Measurements from ENCODE around the gene SLC34A3.
"Not testable (repeated sequence)": the region's sequence is repeated elsewhere in the genome, so short reads cannot be mapped to it uniquely, and the experiment has no call there.

The SLC34A3 gene

DNA sequence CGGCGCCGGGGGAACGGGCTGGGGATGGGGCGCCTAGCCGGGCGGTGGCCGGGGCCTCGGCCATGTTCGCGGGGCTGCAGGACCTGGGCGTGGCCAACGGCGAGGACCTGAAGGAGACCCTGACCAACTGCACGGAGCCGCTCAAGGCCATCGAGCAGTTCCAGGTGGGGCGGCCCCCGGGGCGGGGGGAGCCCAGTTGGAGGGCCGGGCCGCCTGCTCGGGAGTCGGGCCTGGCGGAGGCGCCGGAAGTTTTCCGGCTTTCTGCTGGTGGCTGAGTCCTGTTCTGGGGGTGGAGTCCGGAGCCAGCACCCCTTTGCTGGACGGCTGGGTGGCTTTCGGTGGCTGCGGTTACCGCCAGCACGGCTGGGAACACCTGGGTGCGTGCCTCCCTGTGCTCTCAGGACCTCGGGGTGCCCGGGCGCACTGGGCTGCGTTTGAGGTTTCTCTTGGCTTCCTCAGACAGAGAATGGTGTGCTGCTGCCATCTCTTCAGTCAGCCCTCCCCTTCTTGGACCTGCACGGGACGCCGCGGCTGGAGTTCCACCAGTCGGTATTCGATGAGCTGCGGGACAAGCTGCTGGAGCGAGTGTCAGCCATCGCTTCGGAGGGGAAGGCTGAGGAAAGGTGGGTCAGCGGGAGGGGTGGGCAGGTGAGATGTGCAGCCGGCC lies 24.9 kb downstream of the SLC34A3 start:
- no peak for DNase-seq (ENCODE audit: low read depth)

DNA sequence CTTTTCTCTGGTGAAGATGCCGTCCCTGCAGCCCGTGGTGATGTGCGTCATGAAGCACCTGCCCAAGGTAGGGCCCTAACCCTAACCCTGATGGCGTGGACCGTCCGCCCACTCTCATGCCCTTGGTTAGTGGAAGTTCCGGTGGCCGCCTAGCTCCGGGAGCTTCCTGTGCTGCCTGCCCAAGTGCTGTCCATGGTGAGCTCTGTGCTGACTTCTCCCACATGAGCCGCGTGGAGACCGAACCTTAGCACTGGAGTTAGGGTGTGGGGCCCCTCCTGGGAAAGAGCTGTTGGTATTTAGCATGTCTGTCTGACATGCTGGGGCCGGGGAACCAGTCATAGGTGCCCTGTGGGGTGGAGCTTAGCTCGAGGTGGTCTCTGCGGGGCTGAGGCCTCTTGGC lies 25.7 kb downstream of the SLC34A3 start:
- no peak for DNase-seq (ENCODE audit: low read depth)

DNA sequence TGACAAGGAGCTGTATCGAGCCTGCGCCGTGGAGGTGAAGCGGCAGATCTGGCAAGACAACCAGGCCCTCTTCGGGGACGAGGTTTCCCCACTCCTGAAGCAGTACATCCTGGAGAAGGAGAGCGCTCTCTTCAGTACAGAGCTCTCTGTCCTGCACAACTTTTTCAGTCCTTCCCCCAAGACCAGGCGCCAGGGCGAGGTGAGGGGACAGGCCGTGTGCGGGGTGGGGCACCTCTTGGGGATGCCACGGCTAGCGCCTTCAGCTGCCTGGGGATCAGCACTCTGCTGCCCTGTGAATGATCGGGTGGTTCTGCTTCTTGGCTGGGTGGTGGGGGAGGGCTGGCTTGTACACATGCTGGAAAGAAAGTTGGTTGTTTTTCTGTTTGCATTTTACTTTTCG lies 26.2 kb downstream of the SLC34A3 start:
- no peak for DNase-seq (ENCODE audit: low read depth)

DNA sequence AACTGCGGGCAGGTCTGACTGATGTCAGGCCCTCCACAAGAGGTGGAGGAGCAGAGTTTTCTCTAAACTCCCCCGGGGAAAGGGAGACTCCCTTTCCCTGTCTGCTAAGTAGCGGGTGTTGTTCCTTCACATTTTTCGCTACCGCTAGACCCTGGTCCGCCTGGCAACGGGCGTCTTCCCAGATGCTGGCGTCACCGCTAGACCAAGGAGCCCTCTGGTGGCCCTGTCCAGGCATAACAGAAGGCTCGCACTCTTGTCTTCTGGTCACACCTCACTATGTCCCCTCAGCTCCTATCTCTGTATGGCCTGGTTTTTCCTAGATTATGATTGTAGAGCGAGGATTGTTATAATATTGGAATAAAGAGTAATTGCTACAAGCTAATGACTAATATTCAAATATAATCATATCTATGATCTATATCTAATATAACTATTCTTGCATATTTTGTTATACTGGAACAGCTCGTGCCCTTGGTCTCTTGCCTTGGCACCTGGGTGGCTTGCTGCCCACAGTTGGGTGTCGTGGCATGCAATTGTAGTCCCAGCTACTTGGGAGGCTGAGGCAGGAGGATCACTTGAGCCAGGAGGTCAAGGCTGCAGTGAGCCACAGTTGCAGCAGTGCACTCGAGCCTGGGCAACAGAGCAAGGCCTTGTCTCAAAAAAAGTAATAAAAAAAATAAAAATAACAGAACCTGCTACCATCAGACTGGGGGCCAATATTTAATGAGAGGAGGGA lies 31.6 kb downstream of the SLC34A3 start:
- not testable (repeated sequence) for DNase-seq (ENCODE audit: low read depth)

DNA sequence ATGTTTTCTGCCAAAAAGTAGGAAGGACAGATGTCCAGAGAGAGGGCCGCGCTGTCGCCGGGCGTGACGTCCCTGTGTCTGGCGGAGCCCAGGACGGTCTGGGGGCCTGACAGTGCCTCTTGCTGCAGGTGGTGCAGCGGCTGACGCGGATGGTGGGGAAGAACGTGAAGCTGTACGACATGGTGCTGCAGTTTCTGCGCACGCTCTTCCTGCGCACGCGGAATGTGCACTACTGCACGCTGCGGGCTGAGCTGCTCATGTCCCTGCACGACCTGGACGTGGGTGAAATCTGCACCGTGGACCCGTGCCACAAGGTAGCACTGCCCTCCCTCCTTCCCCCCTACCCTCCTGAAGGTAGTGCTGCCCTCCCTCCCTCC lies 32.2 kb downstream of the SLC34A3 start:
- no peak for DNase-seq (ENCODE audit: low read depth)

DNA sequence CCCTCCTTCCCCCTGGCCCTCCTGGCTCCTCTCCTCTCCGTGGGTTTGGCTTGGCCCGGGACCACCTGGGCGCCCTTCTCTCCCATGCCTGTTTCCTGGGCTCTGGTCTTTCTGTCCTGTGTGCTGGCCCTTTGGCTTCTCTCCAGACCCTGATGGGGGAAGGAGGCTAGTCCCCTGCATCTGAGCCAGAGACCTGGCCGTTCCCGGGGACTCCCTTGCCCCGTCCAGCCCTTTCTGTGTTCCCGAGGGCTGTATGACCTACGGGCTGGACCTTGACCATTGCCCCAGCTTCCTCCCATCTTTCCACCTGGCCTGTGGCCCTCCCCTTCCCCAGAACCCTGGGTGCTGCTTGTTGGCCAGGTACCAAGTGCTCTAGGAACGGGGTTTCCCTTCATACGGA lies 32.8 kb downstream of the SLC34A3 start:
- no peak for DNase-seq (ENCODE audit: low read depth)

DNA sequence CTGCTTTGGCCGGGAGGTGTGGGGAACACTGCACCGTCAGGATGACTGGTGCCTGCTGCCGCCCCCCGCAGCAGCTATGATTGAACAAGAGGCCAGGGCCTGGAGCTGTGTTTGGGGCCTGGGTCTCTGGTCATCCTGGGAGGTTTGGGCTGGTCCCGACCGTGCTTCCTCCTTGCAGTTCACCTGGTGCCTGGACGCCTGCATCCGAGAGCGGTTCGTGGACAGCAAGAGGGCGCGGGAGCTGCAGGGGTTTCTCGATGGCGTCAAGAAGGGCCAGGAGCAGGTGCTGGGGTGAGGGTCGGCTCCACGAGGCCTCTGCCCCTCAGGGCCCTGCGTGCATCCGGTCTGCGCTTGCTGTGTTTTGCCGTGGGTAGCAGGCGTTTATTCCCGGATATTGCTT lies 33.4 kb downstream of the SLC34A3 start:
- no peak for DNase-seq (ENCODE audit: low read depth)

DNA sequence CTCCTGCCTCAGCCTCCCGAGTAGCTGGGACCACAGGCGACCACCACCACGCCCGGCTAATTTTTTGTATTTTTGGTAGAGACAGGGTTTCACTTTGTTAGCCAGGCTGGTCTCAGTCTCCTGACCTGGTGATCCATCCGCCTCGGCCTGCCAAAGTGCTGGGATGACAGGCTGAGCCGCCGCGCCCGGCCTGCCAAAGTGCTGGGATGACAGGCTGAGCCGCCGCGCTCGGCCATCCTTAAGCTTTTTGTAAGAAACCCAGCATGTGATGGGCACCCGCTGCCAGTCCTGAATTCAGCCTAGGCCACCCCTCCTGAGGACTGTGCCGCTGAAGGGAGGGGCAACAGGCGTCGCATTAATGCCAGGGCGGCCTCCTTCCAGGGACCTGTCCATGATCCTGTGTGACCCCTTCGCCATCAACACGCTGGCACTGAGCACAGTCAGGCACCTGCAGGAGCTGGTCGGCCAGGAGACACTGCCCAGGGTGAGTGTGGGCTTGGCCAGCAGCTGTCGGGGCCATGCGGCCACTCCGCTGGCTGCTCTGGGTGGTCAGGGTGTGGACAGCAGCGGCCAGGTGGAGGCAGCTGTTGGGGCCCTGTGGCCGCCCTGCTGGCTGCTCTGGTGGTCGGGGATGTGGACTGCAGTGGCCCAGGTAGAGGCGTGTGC lies 34.9 kb downstream of the SLC34A3 start:
- DNase-seq (ENCODE audit: low read depth), result no peak

DNA sequence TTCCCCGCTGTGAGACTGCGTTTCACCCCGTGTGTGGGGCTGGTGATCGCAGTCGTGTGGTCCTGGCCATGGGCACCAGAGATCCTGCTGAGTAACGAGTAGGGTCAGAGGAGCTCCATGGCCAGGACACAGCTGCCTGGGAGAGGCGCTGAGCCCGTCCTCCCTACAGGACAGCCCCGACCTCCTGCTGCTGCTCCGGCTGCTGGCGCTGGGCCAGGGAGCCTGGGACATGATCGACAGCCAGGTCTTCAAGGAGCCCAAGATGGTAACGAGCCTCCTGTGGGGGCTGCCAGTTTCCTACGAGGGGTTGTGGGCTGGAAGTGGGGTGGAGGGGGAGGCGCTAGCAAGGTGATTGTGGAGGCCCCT lies 35.4 kb downstream of the SLC34A3 start:
- DNase-seq (ENCODE audit: low read depth), result no peak

DNA sequence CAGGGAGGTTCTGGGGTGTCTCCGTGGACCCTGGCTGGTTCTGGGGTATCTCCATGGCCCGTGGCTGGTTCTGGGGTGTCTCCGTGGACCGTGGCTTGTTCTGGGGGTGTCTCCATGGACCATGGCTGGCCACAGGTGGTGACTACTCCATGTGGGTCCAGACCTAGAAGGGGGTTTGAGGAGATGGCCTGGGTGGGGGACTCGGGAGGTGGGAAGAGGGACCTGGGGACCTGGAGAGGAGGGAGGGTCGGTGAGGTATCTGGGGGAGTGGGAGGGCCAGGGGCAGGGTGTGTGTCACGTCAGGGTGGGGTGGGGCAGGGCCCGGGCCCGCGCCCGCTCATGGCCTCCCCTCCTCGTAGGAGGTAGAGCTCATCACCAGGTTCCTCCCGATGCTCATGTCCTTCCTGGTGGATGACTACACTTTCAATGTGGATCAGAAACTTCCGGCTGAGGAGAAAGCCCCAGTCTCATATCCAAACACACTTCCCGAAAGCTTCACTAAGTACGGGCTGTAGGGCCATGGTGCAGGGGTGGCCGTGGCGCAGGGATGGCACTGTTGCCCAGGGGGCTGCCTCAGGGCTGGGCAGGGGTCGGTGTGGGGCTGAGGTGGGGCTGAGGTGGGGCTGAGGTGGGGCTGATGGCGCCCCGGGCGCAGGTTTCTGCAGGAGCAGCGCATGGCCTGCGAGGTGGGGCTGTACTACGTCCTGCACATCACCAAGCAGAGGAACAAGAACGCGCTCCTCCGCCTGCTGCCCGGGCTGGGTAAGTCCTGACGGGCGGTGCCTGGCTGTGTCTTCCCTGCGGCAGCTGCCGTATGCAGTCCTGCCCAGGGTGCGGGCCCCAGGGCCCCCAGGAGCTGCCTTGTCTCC lies 36.1 kb downstream of the SLC34A3 start:
- no peak for DNase-seq (ENCODE audit: low read depth)

DNA sequence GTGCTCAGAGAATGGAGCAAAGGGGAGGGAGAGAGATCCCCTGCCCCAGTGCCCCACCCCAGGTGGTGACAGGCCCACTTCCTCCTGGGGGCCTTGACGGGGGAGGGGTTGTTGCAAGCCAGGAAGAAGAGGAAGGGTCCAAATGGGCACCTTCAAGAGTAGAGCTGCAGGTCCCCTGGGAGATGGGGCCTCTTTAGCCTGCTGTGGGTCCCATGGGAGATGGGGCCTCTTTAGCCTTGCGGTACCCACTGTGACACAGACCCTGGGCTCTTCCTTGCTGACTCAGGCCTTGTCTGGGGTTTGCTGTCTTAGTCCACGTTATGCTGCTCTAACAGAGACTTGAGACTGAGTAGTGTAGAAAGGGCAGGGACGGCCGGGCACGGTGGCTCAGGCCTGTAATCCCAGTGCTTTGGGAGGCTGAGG lies 37.2 kb downstream of the SLC34A3 start:
- DNase-seq (ENCODE audit: low read depth), result no peak

DNA sequence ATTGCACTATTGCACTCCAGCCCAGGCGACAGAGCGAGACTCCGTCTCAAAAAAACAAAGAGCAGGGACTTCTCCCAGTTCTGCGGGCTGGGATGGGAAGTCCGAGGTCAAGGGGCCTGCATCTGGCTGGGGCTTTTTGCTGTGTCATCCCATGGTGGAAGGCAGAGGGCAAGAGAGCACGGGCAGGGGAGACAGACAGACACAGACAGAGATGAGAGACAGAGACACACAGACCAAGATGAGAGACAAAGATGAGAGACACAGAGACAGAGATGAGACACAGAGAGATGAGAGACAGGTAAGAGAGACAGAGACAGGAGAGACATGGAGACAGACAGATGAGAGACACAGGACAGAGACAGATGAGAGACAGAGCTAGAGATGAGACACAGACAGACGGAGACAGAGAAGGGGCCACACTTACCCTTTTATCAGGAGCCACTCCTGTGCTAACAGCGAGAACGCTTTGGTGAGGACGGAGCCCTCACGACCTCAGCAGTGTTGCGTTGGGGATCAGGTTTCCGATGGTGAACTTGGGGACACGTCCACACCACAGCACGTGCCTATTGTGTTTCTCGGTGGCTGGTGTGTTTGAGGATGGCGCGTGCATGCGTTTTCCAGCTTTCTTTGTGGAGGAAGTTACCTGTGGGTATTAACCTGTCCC lies 38.0 kb downstream of the SLC34A3 start:
- no peak for DNase-seq (ENCODE audit: low read depth)

DNA sequence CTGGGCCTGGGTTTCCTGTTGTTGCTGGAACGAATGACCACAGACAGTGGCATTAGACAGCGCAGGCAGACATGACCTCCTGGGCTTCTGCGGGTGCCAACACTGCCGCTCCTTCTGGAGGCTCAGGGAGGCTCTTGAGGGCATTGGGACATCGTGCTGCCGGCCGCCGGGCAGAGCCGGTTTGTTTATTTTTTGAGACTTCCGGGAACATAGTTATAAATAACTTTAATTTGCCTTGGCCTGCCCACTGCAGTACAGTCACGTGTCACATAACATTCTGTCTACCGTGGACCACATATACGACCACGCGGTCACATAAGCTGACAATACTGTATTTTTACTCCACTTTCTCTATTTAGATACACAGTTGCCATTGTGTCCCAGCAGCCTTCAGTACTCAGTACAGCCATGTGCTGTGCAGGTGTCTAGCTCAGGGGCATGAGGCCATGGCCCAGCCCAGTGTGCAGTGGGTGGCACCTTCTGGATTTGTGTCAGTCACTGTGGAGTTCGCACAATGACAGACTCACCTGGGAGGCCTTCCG lies 38.6 kb downstream of the SLC34A3 start:
- DNase-seq (ENCODE audit: low read depth), result no peak

DNA sequence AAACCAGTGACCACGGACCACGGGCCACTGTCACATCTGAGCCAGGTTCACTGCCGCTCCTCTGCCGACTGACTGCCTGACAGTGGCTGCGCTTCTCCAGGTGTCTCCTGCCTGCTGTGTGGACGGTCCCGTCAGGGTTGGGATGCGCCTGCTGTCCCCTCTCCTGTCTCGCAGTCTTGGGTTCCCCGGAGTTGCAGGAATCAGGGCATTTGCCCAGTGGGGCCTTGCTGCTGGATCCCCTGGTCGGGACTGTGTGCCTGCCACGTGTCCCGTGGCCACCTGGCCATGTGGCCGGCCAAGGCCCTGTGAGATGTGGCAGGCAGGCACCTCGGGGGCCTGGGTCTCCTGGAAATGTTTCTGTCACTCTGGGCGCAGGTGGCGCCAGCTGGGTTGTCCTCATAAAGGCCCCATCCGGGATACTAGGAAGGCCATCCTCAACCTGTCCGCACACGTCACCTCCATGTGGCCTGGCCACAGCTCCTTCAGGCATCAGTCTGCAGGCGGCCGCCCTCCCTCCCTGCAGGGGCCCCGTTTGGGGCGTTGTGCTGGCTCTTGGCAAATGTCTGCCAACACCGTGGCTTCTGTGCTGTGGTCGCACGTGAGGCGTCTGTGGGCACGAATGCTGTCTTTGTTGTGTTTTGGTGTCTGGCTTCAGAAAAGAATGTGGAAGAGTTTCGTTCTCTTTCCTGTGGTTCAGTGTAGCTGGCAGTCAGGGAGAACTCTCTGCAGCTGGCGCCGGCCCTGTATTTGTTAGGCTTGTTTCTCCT lies 40.4 kb downstream of the SLC34A3 start:
- DNase-seq (ENCODE audit: low read depth), result no peak

DNA sequence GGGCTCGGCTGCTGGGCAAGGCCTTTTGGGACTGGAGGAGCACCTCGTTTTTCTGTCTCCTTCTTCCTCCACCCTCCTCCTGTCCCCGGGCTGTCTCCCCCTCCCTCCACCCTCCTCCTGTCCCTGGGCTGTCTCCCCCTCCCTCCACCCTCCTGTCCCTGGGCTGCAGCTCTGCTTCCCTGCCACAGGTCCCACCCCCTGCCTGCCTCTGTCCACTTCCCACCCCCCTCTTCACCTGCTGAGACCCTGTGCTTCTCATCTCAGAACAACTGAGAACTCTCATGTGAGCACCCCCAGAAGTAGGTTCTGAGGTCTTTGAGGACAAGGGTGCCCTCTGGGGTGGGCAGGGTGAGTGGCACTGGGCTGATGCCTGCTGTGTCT lies 41.0 kb downstream of the SLC34A3 start:
- no peak for DNase-seq (ENCODE audit: low read depth)

DNA sequence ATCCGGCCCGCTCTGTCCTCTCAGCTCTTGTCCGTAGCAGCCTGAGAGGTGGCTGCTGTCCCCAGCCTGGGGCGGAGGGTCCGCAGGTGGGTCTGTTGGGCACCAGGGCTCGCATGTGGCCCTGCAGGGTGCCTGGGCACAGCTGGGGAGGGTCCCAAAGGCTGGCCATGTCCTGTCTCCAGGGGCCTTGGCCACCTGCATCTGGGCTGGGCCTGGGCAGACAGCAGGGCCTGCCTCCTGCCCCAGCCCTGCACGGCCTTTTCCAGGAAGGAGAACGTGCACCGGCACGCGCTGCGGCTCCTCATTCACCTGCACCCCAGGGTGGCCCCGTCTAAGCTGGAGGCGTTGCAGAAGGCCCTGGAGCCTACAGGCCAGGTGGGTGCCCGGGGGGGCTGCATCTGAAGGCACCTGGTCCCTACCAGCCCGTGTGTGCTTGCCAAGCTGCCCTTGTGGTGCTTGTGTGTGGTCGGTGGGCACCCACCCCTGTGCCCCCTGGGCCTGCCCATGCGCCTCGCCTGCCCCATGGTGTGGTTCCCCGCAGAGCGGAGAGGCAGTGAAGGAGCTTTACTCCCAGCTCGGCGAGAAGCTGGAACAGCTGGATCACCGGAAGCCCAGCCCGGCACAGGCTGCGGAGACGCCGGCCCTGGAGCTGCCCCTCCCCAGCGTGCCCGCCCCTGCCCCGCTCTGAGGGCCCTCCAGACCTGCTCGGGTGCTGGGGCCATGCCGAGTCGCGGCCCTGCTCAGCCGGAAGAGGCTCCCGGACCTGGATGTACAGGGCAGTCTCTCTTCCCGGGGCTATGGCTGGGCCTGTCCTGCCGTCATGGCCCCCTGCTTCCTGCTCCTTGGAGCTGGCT lies 41.8 kb downstream of the SLC34A3 start:
- no peak for DNase-seq (ENCODE audit: low read depth)

DNA sequence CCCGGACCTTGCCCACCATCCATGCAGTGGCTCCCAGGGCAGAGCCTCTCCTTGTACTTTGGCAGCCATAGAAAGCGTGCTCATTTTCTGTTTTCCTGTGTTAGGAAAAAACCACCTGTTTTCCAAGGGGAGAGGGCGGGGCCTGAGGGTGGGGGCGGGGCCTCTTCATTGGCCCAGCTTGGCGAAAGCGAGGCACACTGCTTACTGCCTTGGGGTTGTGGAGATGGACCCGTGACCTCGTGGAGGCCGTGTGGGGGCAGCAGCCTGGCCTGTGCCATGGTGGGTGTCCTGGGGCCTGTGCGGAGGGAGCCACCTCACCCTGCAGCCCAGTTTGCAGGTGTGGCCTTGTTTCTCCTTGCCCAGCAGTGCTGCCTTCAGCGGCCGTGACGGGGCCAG lies 42.4 kb downstream of the SLC34A3 start:
- DNase-seq (ENCODE audit: low read depth), result no peak

DNA sequence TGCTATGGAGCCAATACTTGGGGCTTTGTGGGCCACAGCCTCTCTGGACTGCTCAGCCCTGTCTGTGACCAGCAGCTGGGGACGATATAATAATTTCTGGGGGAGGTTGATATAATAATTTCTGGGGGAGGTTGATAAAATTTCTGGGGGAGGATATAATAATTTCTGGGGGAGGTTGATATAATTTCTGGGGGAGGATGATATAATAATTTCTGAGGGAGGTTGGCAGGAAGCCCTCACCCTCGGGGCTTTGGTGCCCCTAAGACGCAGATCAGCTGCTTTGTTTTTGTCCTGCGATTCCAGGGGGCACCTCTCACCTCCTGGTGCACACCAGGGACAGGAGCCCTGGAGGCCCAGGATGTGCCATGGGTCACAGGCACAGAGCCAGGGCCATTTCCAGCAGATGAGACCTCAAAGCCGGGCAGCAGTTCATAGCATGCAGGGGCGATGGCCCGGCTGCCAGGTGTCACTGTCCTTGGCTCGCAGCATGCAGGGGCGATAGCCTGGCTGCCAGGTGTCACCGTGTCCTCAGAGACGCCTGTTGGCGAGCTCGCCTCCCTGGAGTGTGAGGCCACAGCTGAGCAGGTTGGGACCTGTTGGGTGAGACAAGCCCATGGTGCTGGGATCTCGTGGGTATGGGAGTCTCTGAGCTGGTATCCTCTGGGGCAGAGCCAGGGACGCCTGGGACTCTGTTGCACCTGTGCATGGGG lies 43.1 kb downstream of the SLC34A3 start:
- DNase-seq (ENCODE audit: low read depth), result no peak

DNA sequence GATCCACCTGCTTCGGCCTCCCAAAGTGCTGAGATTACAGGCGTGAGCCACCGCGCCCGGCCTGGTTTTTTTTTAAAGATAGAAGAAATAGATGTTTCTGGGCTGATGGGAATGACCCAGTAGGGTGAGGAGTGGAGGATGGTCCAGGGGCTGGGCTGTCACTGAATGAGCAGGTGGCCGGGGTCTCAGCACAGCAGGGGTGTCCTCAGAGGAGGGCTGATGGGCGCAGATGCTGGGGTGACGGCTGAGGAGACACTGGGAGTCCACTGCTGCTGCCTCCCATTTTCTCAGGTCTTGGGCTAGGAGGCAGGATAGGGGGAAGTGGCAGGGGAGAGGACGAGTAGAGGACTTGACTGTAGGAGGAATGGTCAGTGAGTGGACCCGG lies 44.5 kb downstream of the SLC34A3 start:
- DNase-seq (ENCODE audit: low read depth), result no peak
